Measurements from ENCODE around the gene ZNF516.

- no peak for TF ChIP-seq CTCF (IDR thresholded peaks at IDR 0.05; ENCODE audit: low read depth, low read length, missing input control)
- TF ChIP-seq TAF1 (conservative IDR thresholded peaks at IDR 0.05): no peak
- TF ChIP-seq ATF3 (IDR thresholded peaks at IDR 0.05): no peak
- TF ChIP-seq YY1 (IDR thresholded peaks at IDR 0.05): no peak
- no peak for TF ChIP-seq MAX (IDR thresholded peaks at IDR 0.05)
Observed at GRCh38 chr18:76380127-76380729, 114.8 kb downstream of the ZNF516 start.

Data from liver (tissue), 3 donors.